CD1c-positive myeloid dendritic cell (primary cell): ENCODE data around the gene CHCHD6.

Source experiments
- DNase-seq: peaks from one replicate; pipeline ENCODE4 v3.0.0-alpha.2; 2016; ENCODE audit errors: extremely low spot score

Gene CHCHD6

GRCh38 chr3:126977821-126978220, 273.8 kb downstream of the CHCHD6 start:
- DNase-seq, result no peak

DNA sequence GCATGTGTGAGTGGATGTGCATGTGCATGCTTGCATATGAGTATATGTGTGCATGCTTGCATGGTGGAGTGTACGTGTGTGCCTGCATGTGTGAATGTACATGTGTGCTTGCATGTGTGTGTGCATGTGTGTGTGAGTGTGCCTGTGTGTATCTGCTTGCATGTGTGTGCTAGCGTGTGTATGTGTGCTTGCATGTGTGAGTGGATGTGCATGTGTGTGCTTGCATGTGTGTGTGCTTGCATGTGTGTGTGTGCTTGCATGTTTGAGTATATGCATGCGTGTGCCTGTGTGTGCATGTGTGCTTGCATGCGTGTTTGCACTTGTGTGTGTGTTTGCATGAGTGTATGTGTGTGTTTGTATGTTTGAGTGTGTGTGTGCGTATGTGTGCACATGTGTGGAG, 274.3 kb downstream of the CHCHD6 start:
- no peak for DNase-seq

GRCh38 chr3:126979046-126979628, 275.1 kb downstream of the CHCHD6 start:
- peak; percentile 31 for DNase-seq

DNA sequence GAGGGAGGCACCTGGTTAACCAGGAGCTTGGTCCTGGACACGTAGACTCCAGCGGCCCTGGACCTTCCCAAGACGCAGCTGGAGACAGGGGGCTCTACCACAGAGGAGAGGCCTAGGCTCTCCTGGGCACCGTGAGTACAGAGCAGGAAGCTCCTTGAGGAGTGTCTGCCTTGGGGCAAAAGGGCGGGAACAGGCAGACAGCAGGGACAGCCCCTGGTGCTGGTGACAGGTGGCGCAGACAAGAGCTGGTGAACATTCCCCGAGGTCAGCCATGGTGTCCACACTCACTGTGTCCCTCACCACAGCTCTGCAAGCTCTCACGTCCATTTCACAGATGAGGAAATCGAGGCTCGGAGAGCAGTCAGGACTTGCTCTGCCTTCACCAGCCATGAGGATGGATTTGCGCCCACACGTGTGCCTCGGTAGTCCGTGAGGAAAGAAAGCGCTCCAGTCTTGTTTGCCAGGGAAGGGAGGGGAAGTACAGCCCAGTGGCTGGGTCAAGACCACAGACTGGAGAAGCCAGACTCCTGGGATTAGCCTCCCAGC, 276.3 kb downstream of the CHCHD6 start:
- DNase-seq, result no peak

DNA sequence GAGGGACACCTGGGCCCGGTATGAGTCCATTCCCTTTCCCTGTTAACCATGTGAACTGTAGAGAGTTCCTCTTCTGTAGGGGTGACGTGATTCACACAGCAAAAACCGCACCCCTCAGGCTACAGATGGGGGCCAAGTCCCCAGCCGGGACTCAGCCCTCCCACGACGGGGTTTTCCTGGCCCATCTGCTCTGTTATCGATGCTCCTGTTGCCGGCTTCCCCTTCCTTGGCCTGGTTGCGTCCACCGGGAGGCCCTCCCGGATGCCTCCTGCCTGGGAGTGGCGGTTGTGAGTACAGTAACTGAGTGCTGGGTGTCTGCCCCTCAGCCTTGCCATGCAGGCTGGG, 278.1 kb downstream of the CHCHD6 start:
- peak; percentile 90 for DNase-seq

- peak; percentile 89 for DNase-seq
Measured at GRCh38 chr3:126982471-126983175, 278.6 kb downstream of the CHCHD6 start, which contains the start of gene PLXNA1. Gene PLXNA1, plus strand, starts transcription at chr3:126983115. Its CDS starts 5,479 bp downstream, at chr3:126988594.

DNA sequence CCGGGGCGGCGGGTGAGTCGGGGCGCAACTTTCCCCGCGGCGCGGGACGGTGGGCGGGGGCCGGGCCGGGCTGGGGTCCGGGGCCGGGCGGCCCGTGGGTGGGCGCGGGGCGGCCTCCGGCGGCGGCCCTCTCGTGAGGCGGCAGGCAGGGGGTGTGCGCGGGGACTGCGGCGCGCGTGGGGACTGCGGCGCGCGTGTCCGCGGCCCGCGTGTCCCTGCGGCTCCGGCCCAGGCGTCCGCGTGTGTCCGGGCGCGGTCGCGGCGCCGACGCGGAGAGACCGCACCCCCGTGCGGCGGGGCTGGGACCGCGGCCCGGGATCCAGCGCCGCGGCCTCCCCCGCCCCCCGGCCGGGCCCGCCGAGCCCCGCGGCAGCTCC, 279.2 kb downstream of the CHCHD6 start:
- DNase-seq, result peak; percentile 28

GRCh38 chr3:126983653-126984390, 279.8 kb downstream of the CHCHD6 start:
- DNase-seq, result peak; percentile 10

- no peak for DNase-seq
Measured at GRCh38 chr3:126984391-126985131, 280.5 kb downstream of the CHCHD6 start.

DNA sequence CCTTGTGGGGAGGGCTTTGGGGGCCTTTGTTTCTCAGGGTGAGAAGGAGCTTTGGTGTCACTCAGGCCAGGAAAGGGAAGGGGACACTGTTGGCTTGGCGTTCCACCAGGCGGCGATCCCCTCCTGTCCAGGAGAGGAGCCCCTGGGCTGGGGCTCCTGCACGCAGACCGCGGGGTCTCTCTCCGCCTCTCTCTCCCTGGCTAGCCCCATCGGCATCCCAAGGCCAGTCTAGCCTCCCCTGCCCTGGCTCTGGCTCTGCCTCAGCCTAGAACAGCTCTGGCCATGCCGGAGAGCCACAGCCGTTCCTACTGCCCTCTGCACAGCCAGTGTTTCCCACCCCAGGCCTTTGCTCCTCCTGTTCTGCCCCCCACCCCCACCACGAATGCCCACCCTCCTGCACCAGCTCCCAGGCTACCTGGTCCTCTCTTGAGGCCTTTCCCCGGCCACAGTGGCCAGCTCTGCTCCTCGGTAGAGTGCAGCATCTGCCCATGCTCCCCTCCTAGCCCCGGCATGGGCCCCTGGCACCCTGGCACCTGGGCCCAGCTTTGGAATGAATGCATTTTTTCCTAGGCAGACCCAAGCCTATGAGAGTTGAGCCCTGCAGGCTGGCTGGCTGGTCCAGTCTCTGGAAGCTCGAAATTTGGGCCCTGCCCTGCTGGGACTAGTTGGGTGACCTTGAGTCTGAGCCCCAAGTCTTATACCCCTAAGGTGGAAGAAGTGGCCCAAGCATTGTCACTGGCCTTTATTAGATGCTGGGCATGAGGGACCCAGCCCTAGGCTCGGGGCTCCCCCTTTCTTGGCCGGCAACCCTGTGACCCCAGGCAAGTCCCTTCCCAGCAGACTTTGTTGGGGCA, 281.3 kb downstream of the CHCHD6 start:
- no peak for DNase-seq

DNA sequence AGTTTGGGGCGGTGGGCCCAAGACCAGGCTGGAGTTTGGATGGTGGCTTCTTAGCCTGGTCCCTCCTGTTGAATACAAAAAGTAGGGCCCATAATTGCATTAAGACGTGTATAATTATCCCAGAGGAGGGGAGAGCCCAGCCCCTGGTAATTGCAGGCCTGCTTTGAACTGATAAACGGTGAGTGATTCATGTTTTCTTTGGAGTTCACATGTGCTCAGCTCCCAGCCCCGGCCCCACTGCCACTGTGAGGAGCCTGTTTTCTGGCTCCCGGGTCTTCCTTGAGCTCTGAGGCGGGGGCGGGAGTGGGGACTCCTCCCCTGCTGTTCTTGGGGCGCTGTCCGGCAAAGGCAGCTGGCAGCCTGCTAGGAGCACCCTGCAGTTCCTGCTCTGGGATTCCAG, 282.0 kb downstream of the CHCHD6 start:
- DNase-seq, result no peak

DNA sequence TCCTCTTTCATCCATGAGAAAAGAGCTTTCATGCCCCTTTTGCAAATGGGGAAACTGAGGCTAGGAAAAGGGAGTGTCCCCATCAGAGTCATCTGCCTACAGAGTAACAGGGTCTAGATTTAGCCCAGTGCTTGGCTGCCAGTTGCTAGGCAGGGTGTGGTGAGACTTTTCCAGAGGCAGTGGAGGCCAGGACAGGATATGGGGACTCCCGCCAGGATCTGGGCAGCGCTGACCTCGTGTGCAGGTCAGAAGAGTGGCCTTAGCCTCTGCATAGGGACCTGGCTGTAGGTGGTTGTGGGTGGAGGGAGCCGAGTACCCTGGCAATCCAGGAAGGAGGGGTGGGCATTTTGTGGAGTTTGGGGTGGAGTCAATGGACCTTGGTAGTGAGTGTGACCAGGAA, 283.1 kb downstream of the CHCHD6 start:
- no peak for DNase-seq

DNA sequence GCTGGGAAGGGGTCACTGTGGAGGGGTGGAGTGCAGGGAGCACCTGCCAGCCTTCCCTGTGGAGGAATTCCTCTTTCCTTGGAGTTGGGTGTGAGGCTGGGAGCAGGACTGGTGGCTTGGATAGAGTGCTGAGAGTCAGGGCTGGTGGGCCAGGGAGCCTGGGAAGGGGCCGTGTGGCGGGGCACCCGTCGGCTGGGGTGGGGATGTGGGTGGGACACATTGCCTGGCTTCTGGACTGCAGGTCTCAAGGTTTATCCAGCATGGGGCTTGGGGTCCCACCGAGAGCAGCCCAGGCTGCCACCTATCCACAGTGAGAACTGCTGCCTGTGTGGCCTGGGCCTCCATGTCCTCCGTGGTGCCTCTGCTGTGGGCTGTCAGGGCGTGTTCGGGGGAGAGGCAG, 283.6 kb downstream of the CHCHD6 start:
- DNase-seq, result no peak

- DNase-seq, result no peak
Measured at GRCh38 chr3:126988451-126989021, 284.5 kb downstream of the CHCHD6 start.

DNA sequence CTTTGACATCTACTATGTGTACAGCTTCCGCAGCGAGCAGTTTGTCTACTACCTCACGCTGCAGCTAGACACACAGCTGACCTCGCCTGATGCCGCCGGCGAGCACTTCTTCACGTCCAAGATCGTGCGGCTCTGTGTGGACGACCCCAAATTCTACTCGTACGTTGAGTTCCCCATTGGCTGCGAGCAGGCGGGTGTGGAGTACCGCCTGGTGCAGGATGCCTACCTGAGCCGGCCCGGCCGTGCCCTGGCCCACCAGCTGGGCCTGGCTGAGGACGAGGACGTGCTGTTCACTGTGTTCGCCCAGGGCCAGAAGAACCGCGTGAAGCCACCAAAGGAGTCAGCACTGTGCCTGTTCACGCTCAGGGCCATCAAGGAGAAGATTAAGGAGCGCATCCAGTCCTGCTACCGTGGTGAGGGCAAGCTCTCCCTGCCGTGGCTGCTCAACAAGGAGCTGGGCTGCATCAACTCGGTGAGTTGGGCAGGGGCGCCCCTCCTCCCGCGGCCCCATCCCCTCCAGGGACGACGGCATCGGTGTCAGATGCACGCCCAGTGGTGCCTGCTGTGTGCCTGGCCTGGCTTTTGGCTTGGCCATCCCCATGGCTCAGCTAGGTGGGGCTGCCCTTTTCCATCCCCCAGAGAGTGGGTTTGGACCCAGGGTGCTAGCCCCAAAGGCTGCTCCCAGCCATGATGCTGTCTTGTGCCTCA, 285.4 kb downstream of the CHCHD6 start:
- DNase-seq, result no peak

DNA sequence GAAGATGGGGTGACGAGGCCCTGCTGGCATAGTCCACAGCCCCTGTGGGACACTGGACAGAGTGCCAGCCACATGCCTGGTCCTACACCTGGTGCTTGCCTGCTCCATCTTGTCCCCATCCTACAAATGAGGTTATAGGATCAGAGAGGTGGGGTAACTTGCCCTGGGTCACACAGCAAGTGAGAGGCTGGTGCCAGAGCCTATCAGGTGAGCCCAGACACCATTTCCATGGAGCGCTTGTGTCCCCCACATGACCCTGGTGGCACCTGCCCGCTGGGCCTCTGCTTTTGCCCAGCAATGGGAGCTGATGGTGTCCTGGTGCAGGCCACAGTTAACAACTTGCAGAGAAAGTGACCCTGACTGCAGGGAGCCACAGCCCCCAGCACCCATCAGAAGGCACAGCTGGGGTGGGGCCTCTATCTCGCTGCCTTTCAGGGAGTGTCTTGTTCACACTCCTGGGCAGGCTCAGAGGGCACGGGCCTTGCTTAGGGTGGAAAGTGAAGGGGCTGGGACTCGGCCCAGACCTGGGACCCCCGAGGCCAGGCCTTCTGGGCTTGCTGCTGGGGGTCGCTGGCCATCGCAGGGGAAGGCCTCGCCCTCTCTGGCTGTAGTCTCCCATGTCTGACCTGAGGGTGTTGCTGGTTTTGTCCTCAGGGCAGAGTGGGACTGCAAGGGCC, 286.1 kb downstream of the CHCHD6 start:
- no peak for DNase-seq

GRCh38 chr3:126990890-126991289, 286.9 kb downstream of the CHCHD6 start:
- DNase-seq, result no peak

DNA sequence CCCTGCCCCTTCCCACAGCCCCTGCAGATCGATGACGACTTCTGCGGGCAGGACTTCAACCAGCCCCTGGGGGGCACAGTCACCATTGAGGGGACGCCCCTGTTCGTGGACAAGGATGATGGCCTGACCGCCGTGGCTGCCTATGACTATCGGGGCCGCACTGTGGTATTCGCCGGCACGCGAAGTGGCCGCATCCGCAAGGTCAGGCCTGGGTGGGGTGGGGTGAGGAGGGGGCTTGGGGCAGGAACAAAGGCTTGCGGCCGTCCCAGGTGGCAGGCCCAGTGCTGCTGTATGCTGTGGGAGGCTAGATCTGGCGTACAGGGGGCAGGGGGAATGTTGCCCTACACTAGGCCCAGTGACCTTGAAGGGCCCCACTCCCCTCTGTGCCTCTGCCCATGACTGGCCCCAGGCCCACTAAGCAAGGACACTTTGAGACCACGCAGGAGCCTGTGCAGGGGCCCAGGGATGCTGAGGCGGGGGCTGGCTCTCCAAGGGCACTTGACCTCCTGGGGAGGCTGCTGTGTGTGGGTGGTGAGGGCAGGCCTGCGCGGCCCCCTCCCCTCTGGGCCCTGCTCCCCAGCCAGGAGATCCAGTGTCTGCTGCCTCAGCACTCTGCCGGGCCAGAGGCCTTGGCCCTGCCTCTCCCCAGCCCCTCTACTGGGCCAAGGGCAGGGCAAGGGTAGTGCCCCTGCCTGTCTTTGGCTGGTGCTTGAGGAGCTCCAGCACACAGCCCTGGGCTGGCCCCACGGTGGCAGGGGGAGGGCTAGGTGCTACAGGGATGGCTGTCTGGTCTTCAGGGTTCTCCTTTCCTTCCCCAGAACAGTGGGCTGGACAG, 287.5 kb downstream of the CHCHD6 start:
- DNase-seq, result no peak

GRCh38 chr3:126992216-126992615, 288.2 kb downstream of the CHCHD6 start:
- no peak for DNase-seq
